GM18499 (cell line): ENCODE measurements around the gene SDR42E2.
"Not testable (repeated sequence)": the region's sequence is repeated elsewhere in the genome, so short reads cannot be mapped to it uniquely, and the experiment has no call there.

Experiments used
- ATAC-seq: cut with Tn5 transposase; IDR thresholded peaks from one replicate; pipeline ENCODE4 v1.9.1; 2021; ENCODE audit warnings: moderate number of reproducible peaks; ENCODE audit not compliant: insufficient read depth, unreplicated experiment

SDR42E2 gene

DNA sequence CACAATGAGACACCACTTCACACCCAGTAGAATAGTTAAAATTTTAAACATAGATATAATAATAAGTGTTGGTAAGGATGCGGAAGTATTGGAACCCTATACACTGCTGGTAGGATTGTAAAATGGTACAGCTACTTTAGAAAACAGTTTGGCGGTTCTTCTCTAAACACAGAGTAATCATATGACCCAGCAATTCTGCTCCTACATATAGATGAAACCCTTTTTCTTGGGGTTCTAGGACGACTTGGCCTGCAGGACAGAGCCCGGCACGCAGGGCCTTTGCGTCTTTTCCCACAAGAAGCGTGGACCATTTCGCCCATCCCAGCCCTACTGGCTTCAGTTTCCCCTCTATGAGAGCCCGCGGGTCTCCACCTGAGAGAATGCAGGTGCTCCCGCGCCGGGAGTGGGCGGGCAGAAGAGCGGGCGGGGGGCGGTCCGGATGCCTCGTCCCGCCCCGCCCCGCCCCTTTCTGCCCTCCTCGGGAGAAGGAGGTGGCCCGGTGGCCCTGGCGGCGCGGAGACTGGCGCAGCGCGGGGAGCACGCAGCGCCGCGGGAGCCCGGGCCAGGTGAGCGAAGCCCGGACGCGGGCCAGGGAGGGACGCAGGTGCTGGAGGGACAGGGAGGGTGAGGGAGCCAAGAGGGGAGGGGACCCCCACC lies at the start of gene SDR42E2:
SDR42E2 (plus strand) TSS at position 508 of the 657 bp plus-strand sequence. CDS start 3,077 bp downstream, outside the sequence.
- no peak for ATAC-seq

DNA sequence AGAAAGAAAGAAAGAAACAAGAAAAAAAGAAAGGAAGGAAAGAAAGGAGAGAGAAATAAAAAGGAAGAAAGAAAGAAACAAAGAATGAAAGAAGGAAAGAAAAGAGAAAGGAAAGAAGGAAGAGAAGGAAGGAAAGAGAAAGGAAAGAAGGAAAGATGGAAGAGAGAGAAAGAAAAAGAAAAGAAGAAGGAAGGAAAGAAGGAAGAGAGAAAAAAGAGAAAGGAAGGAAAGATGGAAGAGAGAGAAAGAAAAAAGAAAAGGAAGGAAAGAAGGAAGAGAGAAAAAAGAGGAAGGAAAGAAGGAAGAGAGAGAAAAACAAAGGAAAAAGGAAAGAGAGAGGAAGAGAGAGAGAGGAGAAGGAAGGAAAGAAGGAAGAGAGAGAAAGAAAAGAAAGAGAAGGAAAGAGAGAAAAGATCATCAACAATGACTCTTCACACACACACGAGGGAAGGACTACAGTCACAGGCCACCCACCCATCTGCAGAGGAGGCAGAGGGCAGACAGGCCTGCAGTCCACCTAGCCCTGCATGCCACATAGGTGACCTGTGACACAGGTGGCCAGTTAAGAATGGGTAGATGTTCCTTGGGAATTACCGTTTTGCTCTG lies 46.1 kb upstream of the SDR42E2 start:
- ATAC-seq = no peak

GRCh38 chr16:22117609-22118008 lies 44.7 kb upstream of the SDR42E2 start:
- ATAC-seq = no peak

- no peak for ATAC-seq
These were observed 41.9 kb upstream of the SDR42E2 start for GRCh38 chr16:22120440-22120839.

- no peak for ATAC-seq
These were observed 40.1 kb upstream of the SDR42E2 start for GRCh38 chr16:22122239-22122638.

DNA sequence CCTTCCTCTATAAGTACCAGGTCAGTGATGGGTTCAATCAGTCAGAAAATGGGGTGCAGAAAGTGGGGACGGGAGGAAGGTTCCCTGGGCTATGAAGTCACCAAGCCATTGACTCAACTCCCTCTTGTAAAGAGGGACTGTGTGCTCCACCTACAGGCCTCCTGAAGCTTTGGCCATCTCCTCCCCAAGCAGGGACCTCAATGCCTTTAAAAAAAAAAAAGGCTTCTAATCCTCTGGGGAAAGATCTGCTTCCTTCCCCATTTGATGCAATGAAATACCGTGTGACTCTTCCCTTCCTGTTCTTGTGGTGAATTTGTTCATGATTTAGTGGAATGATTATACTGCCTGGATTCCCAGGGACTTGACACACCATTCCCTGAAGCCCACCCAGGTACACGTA lies 39.2 kb upstream of the SDR42E2 start:
- ATAC-seq = no peak

DNA sequence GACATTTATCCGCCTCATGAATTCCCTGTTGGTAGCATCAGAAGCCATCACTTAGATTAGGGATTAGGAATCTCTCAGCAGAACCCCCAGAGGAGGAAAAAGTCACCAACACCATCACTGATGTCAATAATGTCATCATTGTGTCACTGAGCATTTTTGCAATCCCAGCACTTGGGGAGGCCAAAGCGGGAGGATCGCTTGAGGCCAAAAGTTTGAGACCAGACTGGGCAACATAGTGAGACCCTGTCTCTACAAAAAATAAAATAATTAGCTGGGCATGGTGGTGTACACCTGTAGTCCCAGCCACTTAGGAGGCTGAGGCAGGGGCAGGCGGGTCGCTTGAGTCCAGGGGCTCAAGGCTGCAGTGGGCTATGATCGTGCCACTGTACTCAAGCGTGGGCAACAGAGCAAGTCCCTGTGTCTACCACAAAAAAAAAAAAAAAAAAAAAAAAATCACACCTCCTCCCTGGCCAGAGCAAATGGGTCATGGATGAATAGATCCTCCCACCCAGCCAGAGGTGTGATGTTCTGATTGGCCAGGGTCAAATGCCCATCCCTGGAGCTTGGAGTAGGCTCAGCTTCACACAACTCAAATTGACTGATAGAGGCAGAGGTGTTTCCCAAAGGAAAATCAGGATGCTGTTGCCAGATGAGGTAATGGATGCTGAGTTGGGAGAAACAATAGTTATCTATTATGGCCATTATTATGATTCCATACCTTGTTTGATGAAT lies 38.4 kb upstream of the SDR42E2 start:
- ATAC-seq = no peak

DNA sequence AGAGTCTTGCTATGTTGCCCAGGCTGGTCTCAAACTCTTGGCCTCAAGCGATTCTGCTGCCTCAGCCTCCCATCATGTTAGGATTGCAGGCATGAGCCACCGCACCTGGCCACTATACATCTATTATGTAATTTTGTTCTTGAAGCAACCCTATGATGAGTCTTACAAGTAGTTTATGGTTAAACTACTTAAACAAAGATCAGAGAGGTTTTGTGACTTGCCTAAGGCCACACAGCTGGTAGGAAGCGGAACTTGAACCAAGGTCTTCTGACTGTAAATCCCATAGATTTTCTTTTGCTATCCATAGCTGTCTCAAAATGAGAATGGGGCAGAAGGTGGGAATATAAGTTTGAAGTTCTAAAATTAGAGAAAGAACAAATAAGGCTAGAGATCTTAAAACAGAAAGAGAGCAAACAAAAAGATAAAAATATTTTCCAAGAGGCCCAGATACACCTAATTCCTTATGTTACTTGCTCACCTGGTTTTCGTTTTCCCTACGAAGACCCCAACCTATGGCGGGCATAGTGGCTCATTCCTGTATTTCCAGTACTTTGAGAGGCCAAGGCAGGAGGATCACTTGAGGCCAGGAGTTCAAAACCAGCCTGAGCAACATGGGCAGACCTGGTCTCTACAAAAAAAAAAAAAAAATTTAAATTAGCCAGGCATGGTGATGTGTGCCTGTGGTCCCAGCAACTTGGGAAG lies 37.6 kb upstream of the SDR42E2 start:
- ATAC-seq = no peak

GRCh38 chr16:22126037-22126558 lies 36.2 kb upstream of the SDR42E2 start:
- ATAC-seq = no peak

GRCh38 chr16:22128537-22128936 lies 33.8 kb upstream of the SDR42E2 start:
- ATAC-seq = not testable (repeated sequence)

- ATAC-seq = no peak
These were observed 31.8 kb upstream of the SDR42E2 start for GRCh38 chr16:22130528-22130927.

DNA sequence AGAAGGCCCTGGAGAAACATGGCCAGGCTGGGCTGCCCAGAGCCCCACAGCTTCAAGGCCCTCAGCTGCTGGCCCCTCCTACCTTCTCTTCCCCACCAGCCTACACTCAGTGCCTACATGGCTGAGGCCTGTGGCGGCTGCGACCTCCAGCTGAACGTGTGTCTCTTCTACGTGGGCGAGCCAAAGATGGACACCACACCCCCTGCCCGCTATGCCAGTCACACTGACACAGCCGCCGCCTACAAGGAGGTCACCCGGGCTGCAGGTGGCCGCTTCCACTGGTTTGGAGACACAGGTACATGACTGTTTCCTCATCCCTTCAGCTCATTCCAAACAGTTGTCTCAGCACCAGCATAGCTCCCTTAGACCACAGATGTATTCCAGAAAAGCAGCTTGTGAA lies 29.5 kb upstream of the SDR42E2 start:
- no peak for ATAC-seq

- no peak for ATAC-seq
These were observed 23.8 kb upstream of the SDR42E2 start for GRCh38 chr16:22138482-22138881.

DNA sequence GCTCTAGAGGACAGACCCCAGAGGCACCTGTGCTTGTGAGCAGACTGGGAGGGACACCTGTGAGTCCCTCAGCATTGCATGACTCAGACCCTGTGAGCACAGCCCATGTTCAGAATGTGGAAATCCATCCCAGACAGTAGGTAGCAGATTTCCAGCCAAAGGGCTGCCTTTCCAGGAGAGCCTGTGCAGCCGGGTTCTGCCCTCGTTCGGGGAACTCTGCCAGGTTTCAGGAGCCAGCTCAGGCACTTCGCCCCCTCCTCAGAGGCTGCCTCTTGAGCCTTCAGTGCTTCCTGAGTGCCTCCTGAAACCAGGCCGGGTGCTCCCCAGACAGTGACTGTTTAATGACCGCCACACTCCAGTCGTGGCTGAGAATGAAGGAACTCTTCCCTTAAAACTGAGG lies 23.3 kb upstream of the SDR42E2 start:
- ATAC-seq = no peak

GRCh38 chr16:22139732-22140131 lies 22.6 kb upstream of the SDR42E2 start:
- no peak for ATAC-seq

GRCh38 chr16:22141767-22142166 lies 20.5 kb upstream of the SDR42E2 start:
- ATAC-seq = no peak

GRCh38 chr16:22144520-22144919 lies 17.8 kb upstream of the SDR42E2 start:
- ATAC-seq = no peak

DNA sequence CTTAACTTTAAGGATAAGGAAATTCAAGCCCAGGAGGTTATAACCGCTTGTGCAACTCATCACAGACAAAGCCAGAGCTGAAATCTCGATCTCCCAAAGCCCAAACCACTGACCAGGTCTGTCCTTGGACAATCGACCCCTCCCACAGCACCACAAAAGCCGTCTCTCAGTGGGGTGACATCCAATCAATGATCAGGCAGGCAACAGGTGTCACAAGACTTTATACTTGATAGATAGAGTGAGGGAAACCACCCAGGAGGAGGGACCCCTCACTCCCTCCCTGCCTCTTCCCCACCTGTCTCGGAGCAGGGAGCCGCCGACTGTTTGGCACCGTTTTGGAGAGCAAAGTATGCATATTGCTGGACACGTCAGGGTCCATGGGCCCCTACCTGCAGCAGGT lies 14.5 kb upstream of the SDR42E2 start:
- ATAC-seq = no peak

GRCh38 chr16:22151246-22151998 lies 10.9 kb upstream of the SDR42E2 start:
- no peak for ATAC-seq

DNA sequence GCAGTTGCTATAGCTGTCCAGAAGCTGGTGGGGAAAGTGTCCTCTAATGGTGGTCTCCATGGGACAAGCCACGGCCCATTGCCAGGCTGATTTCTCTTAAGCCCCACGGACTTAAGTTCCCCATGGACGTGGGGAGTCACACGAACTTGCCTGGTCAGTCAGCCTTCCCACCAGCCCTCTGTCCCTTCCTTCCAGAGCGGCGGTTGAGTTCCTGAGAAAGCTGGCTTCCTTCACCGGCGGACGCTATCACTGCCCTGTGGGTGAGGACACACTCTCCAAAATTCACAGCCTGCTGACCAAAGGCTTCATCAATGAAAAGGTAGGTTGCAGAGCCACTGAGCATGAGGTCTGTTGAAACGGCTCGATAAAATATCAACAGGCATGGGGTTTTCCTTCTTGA lies 10.0 kb upstream of the SDR42E2 start:
- ATAC-seq = no peak
